Measurements from ENCODE around the gene DHX32.
A peak's percentile ranks its signal among the peaks of the same experiment; 100 is the strongest.

DHX32 gene

GRCh38 chr10:125820701-125821100 is 60.4 kb downstream of the DHX32 start:
- Mint-ChIP-seq H3K27me3 (no peaks in the 10 kb centered on the region), H3K36me3 (peaks cover 2% of the 10 kb centered on the region), H3K9me3 (no peaks in the 10 kb centered on the region), H3K4me1 (peaks cover 21% of the 10 kb centered on the region), H3K4me3 (no peak overlapping the region), H3K27ac (no peak overlapping the region)
- CTCF ChIA-PET: no interaction called here
- DNase-seq: no peak

DNA sequence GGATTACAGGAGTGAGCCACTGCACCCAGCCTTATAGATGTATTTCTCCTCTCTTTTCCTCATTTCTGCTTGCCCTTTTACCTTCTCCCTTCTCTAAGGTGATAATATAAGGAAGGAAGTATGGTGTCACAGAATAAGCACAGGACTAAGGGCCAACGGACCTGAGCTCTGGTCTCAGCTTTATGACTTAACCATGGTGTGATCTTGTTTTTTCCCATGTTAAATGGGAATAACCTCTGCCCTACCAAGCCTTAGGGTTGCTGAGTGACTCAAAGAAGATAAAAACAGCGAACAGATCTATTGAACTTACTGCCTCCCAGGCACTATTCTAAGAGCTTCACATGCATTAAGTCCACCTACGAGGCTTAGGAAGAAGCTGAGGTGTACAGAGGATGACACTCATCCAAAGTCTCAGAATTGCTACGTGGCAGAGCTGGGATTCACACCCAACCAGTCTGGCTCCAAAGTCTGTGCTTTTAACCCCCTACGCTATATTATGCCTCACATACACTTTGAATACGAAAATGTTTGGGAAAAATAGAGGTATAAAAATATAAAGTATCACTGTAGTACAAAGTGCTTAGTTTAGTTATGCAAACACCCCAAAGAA is 63.6 kb downstream of the DHX32 start:
- CTCF ChIA-PET: no interaction called here
- no peaks in the 10 kb centered on the region for H3K27me3 Mint-ChIP-seq
- peaks cover 17% of the 10 kb centered on the region for H3K36me3 Mint-ChIP-seq
- H3K4me1 Mint-ChIP-seq: peaks cover 15% of the 10 kb centered on the region
- no peak overlapping the region for H3K27ac Mint-ChIP-seq
- no peak overlapping the region for H3K4me3 Mint-ChIP-seq
- no peak for DNase-seq
- no peaks in the 10 kb centered on the region for H3K9me3 Mint-ChIP-seq

DNA sequence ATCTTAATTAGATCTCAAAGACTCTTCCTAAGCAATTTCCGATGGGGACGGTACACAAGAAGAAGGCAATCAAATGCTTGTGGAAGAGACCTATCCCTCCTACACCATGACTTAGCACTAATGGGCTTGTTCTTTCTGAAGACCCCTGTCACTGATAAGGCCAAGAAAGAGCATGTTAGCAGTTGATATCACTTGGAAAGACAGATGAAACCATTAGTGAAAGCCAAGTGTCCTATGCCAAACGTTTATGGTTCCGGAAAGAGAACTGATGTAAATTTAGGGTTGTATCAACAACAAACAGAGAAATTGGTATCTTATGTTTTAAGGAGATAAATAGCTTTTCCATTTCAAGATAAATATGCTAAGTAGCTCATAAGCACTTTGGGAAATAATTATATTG is 64.5 kb downstream of the DHX32 start:
- Mint-ChIP-seq H3K9me3 (no peaks in the 10 kb centered on the region), H3K27me3 (no peaks in the 10 kb centered on the region), H3K4me1 (peaks cover 10% of the 10 kb centered on the region), H3K36me3 (peaks cover 21% of the 10 kb centered on the region), H3K4me3 (no peak overlapping the region), H3K27ac (no peak overlapping the region)
- CTCF ChIA-PET: no interaction called here
- no peak for DNase-seq

DNA sequence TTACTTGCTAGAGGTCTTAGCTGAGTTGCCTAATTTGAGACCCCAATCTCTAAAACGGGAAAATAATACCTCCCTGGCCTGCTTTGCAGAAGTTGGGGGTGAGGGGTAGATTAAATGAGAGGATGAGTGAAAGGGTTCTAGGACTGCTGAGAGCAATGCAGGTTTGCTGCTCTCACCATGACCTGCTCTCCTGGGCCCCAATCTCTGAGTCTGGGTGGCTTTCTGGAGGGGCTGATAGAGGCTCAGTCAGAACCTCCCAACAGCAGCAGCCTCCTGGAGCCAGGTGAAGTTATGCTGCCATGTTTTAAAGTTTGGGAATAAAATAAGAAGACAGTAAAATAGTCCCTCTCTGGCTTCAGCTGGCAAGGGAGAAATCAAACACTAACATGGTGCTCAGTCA is 65.3 kb downstream of the DHX32 start:
- Mint-ChIP-seq H3K4me1 (peaks cover 2% of the 10 kb centered on the region), H3K27ac (no peak overlapping the region)

DNA sequence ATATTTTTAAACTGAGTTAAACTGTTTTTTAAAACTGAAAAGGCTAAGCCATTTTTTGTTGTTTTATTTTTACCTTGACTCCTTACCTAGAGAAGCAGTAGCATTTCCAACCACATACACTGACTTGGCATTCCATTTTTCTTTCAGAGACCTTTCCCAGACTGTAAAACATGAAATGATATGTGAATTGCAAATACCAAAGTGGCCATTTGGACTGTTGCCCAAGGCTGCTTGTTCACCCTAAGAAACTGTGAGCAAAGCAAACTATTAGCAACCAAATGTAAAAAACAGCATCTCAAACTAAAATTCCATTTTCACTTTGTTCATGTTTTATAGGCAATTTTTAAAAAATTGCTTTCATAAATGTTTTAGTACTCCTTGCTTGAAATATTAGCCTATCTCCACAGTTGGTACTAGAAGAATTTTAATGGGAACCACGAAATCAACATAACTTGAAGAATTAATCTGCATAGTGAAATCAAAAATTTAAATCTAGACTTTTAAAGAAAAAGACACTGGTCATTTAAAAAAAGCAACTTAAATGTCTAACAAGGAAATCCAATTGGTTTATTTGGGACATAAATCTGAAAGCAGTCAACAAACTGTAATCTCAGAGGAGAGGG is 68.9 kb downstream of the DHX32 start:
- Mint-ChIP-seq H3K4me1 (peaks cover 2% of the 10 kb centered on the region), H3K27me3 (no peaks in the 10 kb centered on the region), H3K36me3 (peaks cover 33% of the 10 kb centered on the region), H3K27ac (no peak overlapping the region), H3K9me3 (no peaks in the 10 kb centered on the region), H3K4me3 (no peak overlapping the region)
- CTCF ChIA-PET: interaction anchor here (0.6 kb wide), 1 partner anchor 52 kb away, joined by 3 read pairs; no protein-coding TSS in a partner anchor
- no peak for DNase-seq

More for the DNA sequence above, 65.3 kb downstream of the DHX32 start:
- no peak for DNase-seq
- peaks cover 21% of the 10 kb centered on the region for H3K36me3 Mint-ChIP-seq
- no peaks in the 10 kb centered on the region for H3K27me3 Mint-ChIP-seq
- no peak overlapping the region for H3K4me3 Mint-ChIP-seq
- CTCF ChIA-PET: no interaction called here
- H3K9me3 Mint-ChIP-seq: no peaks in the 10 kb centered on the region

- CTCF ChIA-PET: no interaction called here
- Mint-ChIP-seq H3K36me3 (peaks cover 33% of the 10 kb centered on the region), H3K27ac (no peak overlapping the region), H3K27me3 (no peaks in the 10 kb centered on the region), H3K9me3 (no peaks in the 10 kb centered on the region), H3K4me1 (peaks cover 2% of the 10 kb centered on the region), H3K4me3 (no peak overlapping the region)
- no peak for DNase-seq
These were observed 69.8 kb downstream of the DHX32 start for GRCh38 chr10:125811251-125811650.

DNA sequence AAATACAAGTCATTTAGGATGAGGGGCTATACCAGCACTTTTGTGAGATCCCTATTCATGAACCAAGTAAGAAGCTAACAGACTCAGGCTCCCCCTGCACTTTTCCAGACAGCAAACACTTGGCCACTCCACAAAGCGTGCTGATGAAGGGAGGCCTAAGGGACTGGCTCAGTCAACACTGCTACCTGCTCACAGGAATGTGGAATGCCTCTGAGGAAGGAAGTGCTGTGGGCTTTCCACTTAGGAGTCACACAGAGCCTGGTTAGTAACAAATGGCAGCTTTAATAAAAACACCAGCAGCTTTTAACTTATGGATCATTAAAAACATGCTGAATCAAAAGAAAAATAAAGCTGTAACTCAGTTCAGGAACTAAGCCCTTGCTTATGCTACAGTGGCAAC is 73.0 kb downstream of the DHX32 start:
- Mint-ChIP-seq H3K27ac (no peak overlapping the region), H3K4me3 (no peak overlapping the region), H3K36me3 (peaks cover 21% of the 10 kb centered on the region), H3K9me3 (no peaks in the 10 kb centered on the region), H3K4me1 (peaks cover 2% of the 10 kb centered on the region), H3K27me3 (no peaks in the 10 kb centered on the region)
- CTCF ChIA-PET: no interaction called here
- DNase-seq: no peak

- Mint-ChIP-seq H3K36me3 (peaks cover 3% of the 10 kb centered on the region), H3K9me3 (no peaks in the 10 kb centered on the region), H3K4me3 (no peak overlapping the region), H3K27me3 (no peaks in the 10 kb centered on the region), H3K27ac (no peak overlapping the region), H3K4me1 (peaks cover under 1% of the 10 kb centered on the region)
- CTCF ChIA-PET: no interaction called here
- no peak for DNase-seq
These were observed 78.4 kb downstream of the DHX32 start for GRCh38 chr10:125802739-125803138.

GRCh38 chr10:125802131-125802530 is 79.0 kb downstream of the DHX32 start:
- H3K27me3 Mint-ChIP-seq: no peaks in the 10 kb centered on the region
- H3K36me3 Mint-ChIP-seq: peaks cover 2% of the 10 kb centered on the region
- CTCF ChIA-PET: no interaction called here
- no peaks in the 10 kb centered on the region for H3K9me3 Mint-ChIP-seq
- no peaks in the 10 kb centered on the region for H3K4me1 Mint-ChIP-seq
- no peak overlapping the region for H3K4me3 Mint-ChIP-seq
- H3K27ac Mint-ChIP-seq: peak overlapping the region; percentile 37
- no peak for DNase-seq

DNA sequence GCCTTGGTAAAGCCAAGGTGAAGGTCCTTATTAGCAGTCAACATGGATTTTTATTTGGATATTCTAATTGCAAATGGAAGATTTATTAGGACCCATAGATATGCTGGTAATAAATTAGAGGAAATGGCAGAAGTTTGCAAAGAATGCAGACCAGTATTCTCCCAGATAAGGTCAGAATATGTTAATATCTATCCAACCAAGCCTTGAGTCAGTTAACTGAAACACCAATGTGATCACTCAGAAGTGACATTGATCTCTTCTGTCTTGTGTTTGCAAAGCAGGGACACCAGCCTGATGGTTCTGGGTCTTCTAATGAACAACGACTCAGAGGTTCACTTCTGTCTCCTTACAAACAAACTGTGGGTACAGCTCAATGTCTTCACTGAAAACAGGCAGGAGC is 79.5 kb downstream of the DHX32 start:
- no peak overlapping the region for H3K4me3 Mint-ChIP-seq
- no peak overlapping the region for H3K27ac Mint-ChIP-seq
- no peaks in the 10 kb centered on the region for H3K27me3 Mint-ChIP-seq
- DNase-seq: no peak
- no peaks in the 10 kb centered on the region for H3K4me1 Mint-ChIP-seq
- H3K36me3 Mint-ChIP-seq: peaks cover 2% of the 10 kb centered on the region
- H3K9me3 Mint-ChIP-seq: no peaks in the 10 kb centered on the region
- CTCF ChIA-PET: no interaction called here

DNA sequence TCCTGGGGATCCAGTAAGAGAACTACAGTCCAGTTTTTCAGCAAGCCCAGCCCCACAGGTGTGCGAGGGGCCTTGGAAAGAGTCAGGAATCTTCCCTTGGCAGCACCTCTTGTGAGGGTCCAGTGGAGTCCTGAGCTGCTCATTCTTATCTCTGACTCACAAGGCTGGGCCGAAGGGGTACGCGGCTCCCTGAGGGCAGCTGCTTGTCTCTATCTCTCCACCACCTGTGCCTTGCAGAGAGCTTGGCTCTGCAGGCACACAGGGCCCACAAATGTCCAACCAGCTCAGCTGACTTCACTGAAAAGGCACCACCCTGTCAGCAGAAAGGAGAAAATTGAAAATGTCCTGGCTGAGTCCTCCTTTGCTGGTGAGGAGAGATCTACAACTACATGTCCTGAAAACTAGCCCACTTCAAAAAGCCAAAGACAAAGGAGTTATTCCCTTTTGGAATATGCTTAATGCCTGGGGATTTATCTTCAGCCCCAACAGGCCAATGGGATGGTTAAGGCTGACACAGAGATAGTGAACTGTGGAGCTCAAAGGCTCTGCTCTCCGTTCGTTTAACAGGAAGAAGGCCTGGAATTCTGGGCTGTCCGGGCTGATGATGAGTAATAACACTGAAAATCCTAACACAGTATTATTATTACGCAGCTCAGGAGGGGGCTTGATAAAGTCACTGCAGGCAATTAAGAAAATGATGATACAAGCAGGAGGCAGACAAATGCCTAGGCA is 81.5 kb downstream of the DHX32 start:
- no peak for DNase-seq
- CTCF ChIA-PET: no interaction called here
- Mint-ChIP-seq H3K36me3 (peaks cover 4% of the 10 kb centered on the region), H3K27me3 (no peaks in the 10 kb centered on the region), H3K27ac (no peak overlapping the region), H3K9me3 (no peaks in the 10 kb centered on the region), H3K4me3 (no peak overlapping the region), H3K4me1 (no peaks in the 10 kb centered on the region)

- no peak overlapping the region for H3K4me3 Mint-ChIP-seq
- no peak for DNase-seq
- H3K9me3 Mint-ChIP-seq: no peaks in the 10 kb centered on the region
- CTCF ChIA-PET: no interaction called here
- no peaks in the 10 kb centered on the region for H3K4me1 Mint-ChIP-seq
- no peak overlapping the region for H3K27ac Mint-ChIP-seq
- peaks cover 14% of the 10 kb centered on the region for H3K36me3 Mint-ChIP-seq
- no peaks in the 10 kb centered on the region for H3K27me3 Mint-ChIP-seq
These were observed 83.0 kb downstream of the DHX32 start for GRCh38 chr10:125797994-125798662.

DNA sequence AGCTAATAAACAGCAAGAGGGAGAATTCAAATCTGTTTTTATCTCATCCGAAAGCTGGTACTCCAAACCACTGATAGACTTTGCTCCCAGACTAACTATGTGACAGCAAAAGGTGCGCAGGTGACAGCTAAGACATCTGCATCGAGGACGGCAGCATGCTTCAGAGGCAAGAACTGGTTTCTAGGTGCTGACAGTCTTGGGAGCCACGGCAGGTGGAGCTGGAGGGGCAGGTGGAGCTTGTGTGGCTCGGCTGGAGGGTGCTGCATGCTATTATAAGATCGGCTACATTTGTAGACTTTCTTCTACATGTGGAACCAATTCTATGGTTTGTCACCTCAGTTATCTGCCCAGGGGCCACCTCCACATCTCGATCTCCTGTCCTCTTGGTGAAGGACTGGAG is 83.7 kb downstream of the DHX32 start:
- Mint-ChIP-seq H3K4me3 (no peak overlapping the region), H3K27me3 (no peaks in the 10 kb centered on the region), H3K9me3 (no peaks in the 10 kb centered on the region), H3K4me1 (no peaks in the 10 kb centered on the region), H3K36me3 (peaks cover 16% of the 10 kb centered on the region), H3K27ac (no peak overlapping the region)
- DNase-seq: no peak
- CTCF ChIA-PET: no interaction called here

GRCh38 chr10:125795637-125796190 is 85.4 kb downstream of the DHX32 start:
- H3K4me1 Mint-ChIP-seq: no peaks in the 10 kb centered on the region
- no peaks in the 10 kb centered on the region for H3K27me3 Mint-ChIP-seq
- H3K27ac Mint-ChIP-seq: no peak overlapping the region
- CTCF ChIA-PET: no interaction called here
- no peaks in the 10 kb centered on the region for H3K9me3 Mint-ChIP-seq
- no peak for DNase-seq
- peaks cover 21% of the 10 kb centered on the region for H3K36me3 Mint-ChIP-seq
- no peak overlapping the region for H3K4me3 Mint-ChIP-seq

Measured in activated naive CD4-positive, alpha-beta T cell treated with anti-CD3 and anti-CD28 coated beads, Interleukin-2, amount 10 ng/mL, durations not matched to agents 7 days and 5 days (primary cell).